H9 (cell line): Measurements from ENCODE around the gene IGFALS. TPM values are rescaled to one million over a fixed set of nuclear protein-coding genes. Genes with fewer than 3 reads are reported as not detected.

ENCODE experiments used
- DNase-seq: peaks from one replicate; pipeline ENCODE4 v3.0.0-alpha.2; 2017
- H2AFZ ChIP-seq: one replicate; pipeline ENCODE4 v1.6.1; 2013; ENCODE audit warnings: mild to moderate bottlenecking, low read length, control low read depth, moderate library complexity
- H2AK5ac ChIP-seq: 2 replicates; pipeline ENCODE4 v1.6.1; 2013; ENCODE audit warnings: low read length, control low read depth, mixed read lengths; ENCODE audit not compliant: insufficient read length
- H2BK120ac ChIP-seq: one replicate; pipeline ENCODE4 v1.6.1; 2013; ENCODE audit warnings: low read depth, mild to moderate bottlenecking, low read length, control low read depth, inconsistent platforms; ENCODE audit not compliant: poor library complexity, severe bottlenecking
- H2BK12ac ChIP-seq: 2 replicates; pipeline ENCODE4 v1.6.1; 2013; ENCODE audit warnings: low read length, control low read depth, mixed read lengths, low read depth; ENCODE audit not compliant: insufficient read length
- H2BK15ac ChIP-seq: 2 replicates; pipeline ENCODE4 v1.6.1; 2013; ENCODE audit warnings: low read depth, low read length, control low read depth
- H2BK20ac ChIP-seq: one replicate; pipeline ENCODE4 v1.6.1; 2013; ENCODE audit warnings: low read depth, mild to moderate bottlenecking, low read length, control low read depth, inconsistent platforms; ENCODE audit not compliant: poor library complexity, severe bottlenecking
- H2BK5ac ChIP-seq: 2 replicates; pipeline ENCODE4 v1.6.1; 2013; ENCODE audit warnings: low read length, control low read depth, mixed read lengths; ENCODE audit not compliant: insufficient read length
- H3K14ac ChIP-seq: 2 replicates; pipeline ENCODE4 v1.6.1; 2013; ENCODE audit warnings: low read length, control low read depth; ENCODE audit not compliant: insufficient read depth
- H3K18ac ChIP-seq: 2 replicates; pipeline ENCODE4 v1.6.1; 2013; ENCODE audit warnings: low read depth, mild to moderate bottlenecking, mixed read lengths, low read length, control low read depth; ENCODE audit not compliant: insufficient read length
- H3K23ac ChIP-seq: 2 replicates; pipeline ENCODE4 v1.6.1; 2013; ENCODE audit warnings: low read length, control low read depth, mixed read lengths, low read depth; ENCODE audit not compliant: insufficient read length
- H3K23me2 ChIP-seq: 2 replicates; pipeline ENCODE4 v1.6.1; 2013; ENCODE audit warnings: low read depth, mild to moderate bottlenecking, mixed read lengths, low read length, control low read depth; ENCODE audit not compliant: insufficient read length, poor library complexity, severe bottlenecking
- H3K27ac ChIP-seq: 2 replicates; pipeline ENCODE4 v1.5.1; 2013; ENCODE audit warnings: low read length, control low read depth, mixed read lengths, low read depth; ENCODE audit not compliant: insufficient read length
- H3K27me3 ChIP-seq: 2 replicates; pipeline ENCODE4 v1.6.1; 2013; ENCODE audit warnings: low read length, control low read depth, inconsistent platforms; ENCODE audit not compliant: insufficient read depth
- H3K4ac ChIP-seq: 2 replicates; pipeline ENCODE4 v1.6.1; 2013; ENCODE audit warnings: low read depth, mild to moderate bottlenecking, control low read depth, inconsistent platforms, low read length, moderate library complexity
- H3K4me1 ChIP-seq: 2 replicates; pipeline ENCODE4 v1.6.1; 2013; ENCODE audit warnings: low read length, control low read depth, inconsistent platforms; ENCODE audit not compliant: insufficient read depth
- H3K4me2 ChIP-seq: 2 replicates; pipeline ENCODE4 v1.6.1; 2013; ENCODE audit warnings: low read length, control low read depth, mixed read lengths; ENCODE audit not compliant: insufficient read length, insufficient read depth
- H3K56ac ChIP-seq: 2 replicates; pipeline ENCODE4 v1.6.1; 2013; ENCODE audit warnings: low read depth, mild to moderate bottlenecking, mixed read lengths, low read length, control low read depth; ENCODE audit not compliant: insufficient read length
- H3K79me1 ChIP-seq: 2 replicates; pipeline ENCODE4 v1.6.1; 2013; ENCODE audit warnings: low read depth, mild to moderate bottlenecking, moderate library complexity, low read length, control low read depth, inconsistent platforms; ENCODE audit not compliant: insufficient read depth, poor library complexity, severe bottlenecking
- H3K79me2 ChIP-seq: 2 replicates; pipeline ENCODE4 v1.6.1; 2013; ENCODE audit warnings: low read length, control low read depth, inconsistent platforms; ENCODE audit not compliant: insufficient read depth
- H3K9ac ChIP-seq: 2 replicates; pipeline ENCODE4 v1.6.1; 2013; ENCODE audit warnings: low read length, control low read depth, mixed read lengths; ENCODE audit not compliant: insufficient read length; ENCODE audit errors: extremely low read depth
- H3K9me3 ChIP-seq: one replicate; pipeline ENCODE4 v1.6.1; 2013; ENCODE audit warnings: low read depth, low read length, inconsistent platforms; ENCODE audit not compliant: control insufficient read depth
- H3T11ph ChIP-seq: one replicate; pipeline ENCODE4 v1.6.1; 2013; ENCODE audit warnings: mild to moderate bottlenecking, low read length, control low read depth, inconsistent platforms
- H4K20me1 ChIP-seq: one replicate; pipeline ENCODE4 v1.6.1; 2013; ENCODE audit not compliant: control insufficient read depth, insufficient read length, insufficient read depth
- H4K5ac ChIP-seq: 2 replicates; pipeline ENCODE4 v1.6.1; 2013; ENCODE audit warnings: low read depth, mild to moderate bottlenecking, mixed read lengths, low read length, control low read depth; ENCODE audit not compliant: insufficient read length
- H4K8ac ChIP-seq: replicated peaks from 2 replicates; pipeline ENCODE4 v1.6.1; 2013; ENCODE audit warnings: low read length, control low read depth, mixed read lengths, low read depth; ENCODE audit not compliant: insufficient read length
- H4K91ac ChIP-seq: 2 replicates; pipeline ENCODE4 v1.6.1; 2013; ENCODE audit warnings: low read depth, mild to moderate bottlenecking, moderate library complexity, mixed read lengths, low read length, control low read depth; ENCODE audit not compliant: insufficient read length
- H3K27ac Mint-ChIP-seq, 3 experiments: 2 replicates in 2 of 3; 3 replicates in 1 of 3; pipeline ENCODE4 v1.8.0; 2020 to 2021; ENCODE audit warnings: mixed read lengths in 3 of 3, mild to moderate bottlenecking in 1 of 3, moderate library complexity in 1 of 3
- H3K27me3 Mint-ChIP-seq: 2 replicates; pipeline ENCODE4 v1.8.0; 2021; ENCODE audit warnings: low read depth, mild to moderate bottlenecking, moderate library complexity, mixed read lengths
- H3K36me3 Mint-ChIP-seq, 3 experiments: 2 replicates in 2 of 3; 3 replicates in 1 of 3; pipeline ENCODE4 v1.8.0; 2020 to 2021; ENCODE audit warnings: low read depth in 3 of 3, mixed read lengths in 3 of 3; ENCODE audit not compliant: insufficient read depth in 1 of 3
- H3K4me1 Mint-ChIP-seq, 2 experiments: 2 replicates each; pipeline ENCODE4 v1.8.0; 2020; ENCODE audit warnings: mixed read lengths in 2 of 2
- H3K4me3 Mint-ChIP-seq, 2 experiments: 2 replicates in 1 of 2; 3 replicates in 1 of 2; pipeline ENCODE4 v1.8.0; 2020 to 2021; ENCODE audit warnings: mild to moderate bottlenecking in 2 of 2, mixed read lengths in 2 of 2, moderate library complexity in 1 of 2
- H3K9me3 Mint-ChIP-seq, 2 experiments: 2 replicates in 1 of 2; 3 replicates in 1 of 2; pipeline ENCODE4 v1.8.0; 2020; ENCODE audit warnings: mild to moderate bottlenecking in 2 of 2, mixed read lengths in 2 of 2, moderate library complexity in 1 of 2
- CTCF ChIP-seq: fragments of 200-600 bp; sonication (generic); conservative IDR thresholded peaks from 3 replicates; pipeline ENCODE4 v1.8.0; 2021; ENCODE audit warnings: antibody characterized with exemption, mild to moderate bottlenecking
- WGBS: extraction: QIAGEN DNeasy Blood & Tissue Kit; methylation state at CpG from one replicate; pipeline ENCODE4 v1.1.7; 2013; ENCODE audit warnings: missing lambda C conversion rate, low lambda C conversion rate, mixed read lengths; ENCODE audit not compliant: insufficient read length; ENCODE audit errors: extremely low coverage; 5-methylcytosine and 5-hydroxymethylcytosine counted together
- total RNA-seq: library from RNA; stranded (reverse); gene quantifications from 2 replicates; pipeline ENCODE4 v1.2.1, GENCODE V29; 2021

IGFALS gene
- total RNA-seq, 1 experiment from 2014 or later: not detected

- H3K79me2 ChIP-seq: no peaks in the 10 kb centered on the region
- no peaks in the 10 kb centered on the region for H3K27me3 ChIP-seq
- no peak overlapping the region for H4K91ac ChIP-seq
- no CpG with 5 or more reads among the region's 11 CpGs for WGBS
- H4K8ac ChIP-seq: no peak overlapping the region
- no peak overlapping the region for H3K4me2 ChIP-seq
- H2BK120ac ChIP-seq: no peak overlapping the region
- H2AK5ac ChIP-seq: no peak overlapping the region
- no peak overlapping the region for H3K18ac ChIP-seq
- no peaks in the 10 kb centered on the region for H3K9me3 ChIP-seq
- no peaks in the 10 kb centered on the region for H3K23me2 ChIP-seq
- no peaks in the 10 kb centered on the region for H3K79me1 ChIP-seq
- no peak overlapping the region for H3K14ac ChIP-seq
- H3K36me3 Mint-ChIP-seq: peaks cover 4 to 17% (median 15%) of the 10 kb centered on the region in 3 experiments; a peak in 6 of 7 replicates
- no peak overlapping the region for H2BK15ac ChIP-seq
- H3K56ac ChIP-seq: no peak overlapping the region
- no peak overlapping the region for H3K27ac ChIP-seq
- no peak overlapping the region for H3K23ac ChIP-seq
- H4K5ac ChIP-seq: no peak overlapping the region
- H3K4ac ChIP-seq: no peak overlapping the region
- H2BK20ac ChIP-seq: no peak overlapping the region
- no peak overlapping the region for H2AFZ ChIP-seq
- no peak overlapping the region for H2BK5ac ChIP-seq
- H3K9me3 Mint-ChIP-seq: no peaks in the 10 kb centered on the region
- H2BK12ac ChIP-seq: no peak overlapping the region
- DNase-seq: no peak
- no peaks in the 10 kb centered on the region for H3K4me1 ChIP-seq
- no peak overlapping the region for H3K4me3 Mint-ChIP-seq
- TF ChIP-seq CTCF: no peak
- H3T11ph ChIP-seq: no peak overlapping the region
- H4K20me1 ChIP-seq: no peaks in the 10 kb centered on the region
- H3K4me1 Mint-ChIP-seq: peaks cover 0 to 3% of the 10 kb centered on the region in 2 experiments; a peak in 2 of 4 replicates
- no peak overlapping the region for H3K9ac ChIP-seq
- no peaks in the 10 kb centered on the region; the same call in 1 of the 2 replicates for H3K27me3 Mint-ChIP-seq
- no peak overlapping the region for H3K27ac Mint-ChIP-seq
Measured at GRCh38 chr16:1815461-1815860, 22.0 kb upstream of the IGFALS start.
